ENCODE measurements around the gene CAMTA1.
"Not testable (repeated sequence)": the region's sequence is repeated elsewhere in the genome, so short reads cannot be mapped to it uniquely, and the experiment has no call there.

DNA sequence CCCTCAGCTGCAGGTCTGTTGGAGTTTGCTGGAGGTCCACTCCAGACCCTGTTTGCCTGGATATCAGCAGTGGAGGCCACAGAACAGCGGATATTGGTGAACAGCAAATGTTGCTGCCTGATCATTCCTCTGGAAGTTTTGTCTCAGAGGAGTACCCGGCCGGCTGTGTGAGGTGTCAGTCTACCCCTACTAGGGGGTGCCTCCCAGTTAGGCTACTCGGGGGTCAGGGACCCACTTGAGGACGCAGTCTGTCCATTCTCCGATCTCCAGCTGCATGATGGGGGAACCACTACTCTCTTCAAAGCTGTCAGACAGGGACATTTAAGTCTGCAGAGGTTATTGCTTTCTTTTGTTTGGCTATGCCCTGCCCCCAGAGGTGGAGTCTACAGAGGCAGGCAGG, 819.7 kb downstream of the CAMTA1 start:
- not testable (repeated sequence) for TF ChIP-seq EZH2 (IDR thresholded peaks at IDR 0.05; ENCODE audit: borderline replicate concordance, low read depth, low read length, severe bottlenecking)
- TF ChIP-seq, protein P1, sequence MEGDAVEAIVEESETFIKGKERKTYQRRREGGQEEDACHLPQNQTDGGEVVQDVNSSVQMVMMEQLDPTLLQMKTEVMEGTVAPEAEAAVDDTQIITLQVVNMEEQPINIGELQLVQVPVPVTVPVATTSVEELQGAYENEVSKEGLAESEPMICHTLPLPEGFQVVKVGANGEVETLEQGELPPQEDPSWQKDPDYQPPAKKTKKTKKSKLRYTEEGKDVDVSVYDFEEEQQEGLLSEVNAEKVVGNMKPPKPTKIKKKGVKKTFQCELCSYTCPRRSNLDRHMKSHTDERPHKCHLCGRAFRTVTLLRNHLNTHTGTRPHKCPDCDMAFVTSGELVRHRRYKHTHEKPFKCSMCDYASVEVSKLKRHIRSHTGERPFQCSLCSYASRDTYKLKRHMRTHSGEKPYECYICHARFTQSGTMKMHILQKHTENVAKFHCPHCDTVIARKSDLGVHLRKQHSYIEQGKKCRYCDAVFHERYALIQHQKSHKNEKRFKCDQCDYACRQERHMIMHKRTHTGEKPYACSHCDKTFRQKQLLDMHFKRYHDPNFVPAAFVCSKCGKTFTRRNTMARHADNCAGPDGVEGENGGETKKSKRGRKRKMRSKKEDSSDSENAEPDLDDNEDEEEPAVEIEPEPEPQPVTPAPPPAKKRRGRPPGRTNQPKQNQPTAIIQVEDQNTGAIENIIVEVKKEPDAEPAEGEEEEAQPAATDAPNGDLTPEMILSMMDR (IDR thresholded peaks at IDR 0.05; ENCODE audit: borderline replicate concordance, extremely low read depth, low read length, poor library complexity, severe bottlenecking) = not testable (repeated sequence)

Data from DND-41 (cell line).